ENCODE measurements around the gene FGF23. TPM values are rescaled to one million over a fixed set of nuclear protein-coding genes. Genes with fewer than 3 reads are reported as not detected.
A peak's percentile ranks its signal among the peaks of the same experiment; 100 is the strongest.

FGF23 gene
- total and polyA plus RNA-seq, 12 donors: 0.01 to 0.76 (median 0.15) TPM; not detected in 7

DNA sequence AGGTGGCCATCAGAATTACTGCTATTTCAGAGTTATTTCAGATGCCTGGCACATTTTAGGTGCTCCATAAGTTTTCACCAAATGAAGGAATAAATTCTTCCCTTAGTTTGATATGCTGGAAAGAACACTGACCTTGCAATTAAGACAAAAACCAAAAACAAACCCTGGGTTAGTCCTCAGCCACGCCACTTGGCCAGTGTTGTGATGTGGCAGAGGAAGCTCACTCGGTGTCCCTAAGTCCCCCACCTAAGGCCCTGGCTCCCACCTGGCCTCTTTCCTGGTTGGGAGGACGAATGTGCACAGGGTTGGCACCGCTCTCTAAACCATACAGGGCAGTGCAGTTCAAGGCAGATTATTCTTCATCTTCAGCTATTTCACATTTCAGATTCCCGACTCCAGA is 13.7 kb upstream of the FGF23 start:
- intact Hi-C loops (cut with DNase I): no loop called here
- DNase-seq (no peak), ATAC-seq (no peak)
- Histone ChIP-seq H3K9me3 (no peaks in the 10 kb centered on the region), H3K36me3 (no peaks in the 10 kb centered on the region), H3K27me3 (peaks cover 0 to 17% (median 0%) of the 10 kb centered on the region in 7 donors), H3K4me3 (no peak overlapping the region), H3K27ac (peak overlapping the region in 2 of 10 donors; percentile 4 to 49), H3K4me1 (peaks cover 0 to 16% (median 7%) of the 10 kb centered on the region in 9 donors)
- TF ChIP-seq, protein P1, sequence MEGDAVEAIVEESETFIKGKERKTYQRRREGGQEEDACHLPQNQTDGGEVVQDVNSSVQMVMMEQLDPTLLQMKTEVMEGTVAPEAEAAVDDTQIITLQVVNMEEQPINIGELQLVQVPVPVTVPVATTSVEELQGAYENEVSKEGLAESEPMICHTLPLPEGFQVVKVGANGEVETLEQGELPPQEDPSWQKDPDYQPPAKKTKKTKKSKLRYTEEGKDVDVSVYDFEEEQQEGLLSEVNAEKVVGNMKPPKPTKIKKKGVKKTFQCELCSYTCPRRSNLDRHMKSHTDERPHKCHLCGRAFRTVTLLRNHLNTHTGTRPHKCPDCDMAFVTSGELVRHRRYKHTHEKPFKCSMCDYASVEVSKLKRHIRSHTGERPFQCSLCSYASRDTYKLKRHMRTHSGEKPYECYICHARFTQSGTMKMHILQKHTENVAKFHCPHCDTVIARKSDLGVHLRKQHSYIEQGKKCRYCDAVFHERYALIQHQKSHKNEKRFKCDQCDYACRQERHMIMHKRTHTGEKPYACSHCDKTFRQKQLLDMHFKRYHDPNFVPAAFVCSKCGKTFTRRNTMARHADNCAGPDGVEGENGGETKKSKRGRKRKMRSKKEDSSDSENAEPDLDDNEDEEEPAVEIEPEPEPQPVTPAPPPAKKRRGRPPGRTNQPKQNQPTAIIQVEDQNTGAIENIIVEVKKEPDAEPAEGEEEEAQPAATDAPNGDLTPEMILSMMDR (IDR thresholded peaks at IDR 0.05): no peak
- 88% methylated on average over 5 of the region's 5 CpGs for WGBS, 2 donors

DNA sequence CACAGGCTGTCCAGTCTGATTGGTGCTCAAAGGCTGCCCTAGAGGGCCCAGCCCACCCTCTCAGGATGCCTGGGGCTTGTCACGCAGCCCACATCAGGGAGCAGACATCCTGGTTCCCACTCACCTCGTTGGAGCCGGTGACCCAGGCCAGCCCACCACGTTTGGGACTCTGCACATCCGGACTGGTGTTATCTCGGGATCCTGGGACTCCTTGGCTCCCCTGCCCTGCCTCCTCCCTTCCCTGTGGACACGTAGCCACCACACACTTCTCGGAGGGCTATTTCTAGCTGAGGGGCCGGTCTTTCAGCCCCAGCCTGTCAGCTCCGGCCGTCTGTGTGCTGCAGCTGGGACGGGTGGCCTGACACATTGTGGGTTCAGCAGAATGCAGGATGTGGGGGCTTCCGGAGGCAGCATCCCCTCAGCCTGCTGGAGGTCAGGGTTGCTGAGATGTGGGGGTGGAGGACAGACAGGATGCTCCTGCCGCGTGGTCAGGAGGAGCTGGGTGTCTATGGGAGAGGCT is 12.8 kb upstream of the FGF23 start:
- Histone ChIP-seq H3K27me3 (peaks cover 0 to 13% (median 0%) of the 10 kb centered on the region in 7 donors), H3K4me3 (no peak overlapping the region), H3K9me3 (no peaks in the 10 kb centered on the region), H3K36me3 (no peaks in the 10 kb centered on the region), H3K27ac (peak overlapping the region in 3 of 10 donors; percentile 4 to 49 (median 6)), H3K4me1 (peaks cover 0 to 16% (median 7%) of the 10 kb centered on the region in 9 donors)
- ATAC-seq (peak; percentile 68 to 95 (median 82)), DNase-seq (peak; percentile 21 to 59)
- intact Hi-C loops (cut with DNase I): no loop called here
- TF ChIP-seq, protein P1 (IDR thresholded peaks at IDR 0.05): no peak
- WGBS, 2 donors: 7 to 12% methylated on average over 15 of the region's 15 CpGs

DNA sequence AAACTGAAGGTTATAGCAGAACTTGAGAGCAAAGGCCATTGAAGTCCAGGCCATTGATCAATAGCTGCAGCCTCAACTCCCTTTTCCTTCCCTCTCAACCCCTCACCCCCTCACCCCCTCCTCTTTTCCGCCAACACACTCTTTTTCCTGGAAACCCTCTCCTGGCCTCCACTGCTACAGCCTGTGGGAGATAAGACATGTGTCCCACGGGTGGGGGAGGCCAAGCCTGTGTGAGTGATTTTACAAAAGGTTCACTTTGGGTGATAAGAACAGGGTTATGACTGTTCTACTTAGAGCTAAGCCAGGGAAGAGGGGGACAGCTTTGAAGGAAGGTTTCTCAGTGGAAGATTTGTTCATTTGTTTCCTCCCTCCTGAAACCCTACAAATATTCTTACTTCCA is 9.2 kb upstream of the FGF23 start:
- ATAC-seq (no peak), DNase-seq (no peak)
- H3K9me3 ChIP-seq: no peaks in the 10 kb centered on the region
- H3K27ac ChIP-seq: no peak overlapping the region
- TF ChIP-seq, protein P1 (IDR thresholded peaks at IDR 0.05): no peak
- intact Hi-C loops (cut with DNase I): no loop called here
- WGBS, 2 donors: 41 to 42% methylated on average over 2 of the region's 2 CpGs
- H3K4me1 ChIP-seq: peaks cover 0 to 16% (median 7%) of the 10 kb centered on the region in 9 donors
- H3K27me3 ChIP-seq: peaks cover 0 to 2% (median 0%) of the 10 kb centered on the region in 7 donors
- H3K4me3 ChIP-seq: no peak overlapping the region
- H3K36me3 ChIP-seq: no peaks in the 10 kb centered on the region

DNA sequence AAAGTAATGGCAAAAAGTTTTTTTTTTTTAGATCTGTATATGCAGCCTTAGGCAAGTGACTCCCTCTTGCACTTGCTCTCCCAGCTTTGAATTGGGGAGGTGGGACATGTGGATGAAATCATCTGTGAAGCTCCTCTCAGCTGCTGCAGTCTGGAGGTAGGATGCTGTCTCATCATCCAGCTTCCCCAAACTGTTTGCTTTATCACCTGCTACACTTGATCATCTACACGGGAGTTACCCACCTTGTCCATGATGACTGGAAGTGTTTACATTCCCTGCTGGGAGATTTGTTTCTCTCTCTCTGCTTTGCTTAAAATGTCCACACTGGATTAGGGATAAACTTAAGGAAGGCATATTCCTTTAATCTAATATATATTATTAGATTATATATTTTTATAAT is 8.5 kb upstream of the FGF23 start:
- ATAC-seq (no peak), DNase-seq (no peak)
- 75% methylated on average over 1 of the region's 1 CpG for WGBS, 2 donors
- Histone ChIP-seq H3K4me3 (no peak overlapping the region), H3K36me3 (no peaks in the 10 kb centered on the region), H3K4me1 (peaks cover 0 to 12% (median 7%) of the 10 kb centered on the region in 9 donors), H3K27ac (no peak overlapping the region), H3K27me3 (no peaks in the 10 kb centered on the region), H3K9me3 (no peaks in the 10 kb centered on the region)
- intact Hi-C loops (cut with DNase I): no loop called here
- TF ChIP-seq, protein P1 (IDR thresholded peaks at IDR 0.05): no peak
